Urinary bladder (tissue), 4 donors: ENCODE data around the gene ETV6. TPM values are rescaled to one million over a fixed set of nuclear protein-coding genes. Genes with fewer than 3 reads are reported as not detected.
A peak's percentile ranks its signal among the peaks of the same experiment; 100 is the strongest.

Experiments
- DNase-seq: peaks from one replicate; pipeline ENCODE4 v3.0.0-alpha.2; 2015; ENCODE audit errors: extremely low spot score
- H3K27ac ChIP-seq: one replicate; pipeline ENCODE4 v1.5.1; 2013; ENCODE audit warnings: low read depth, mild to moderate bottlenecking, moderate library complexity
- H3K36me3 ChIP-seq: one replicate; pipeline ENCODE4 v1.6.1; 2013; ENCODE audit warnings: mild to moderate bottlenecking, moderate library complexity; ENCODE audit not compliant: insufficient read depth
- H3K4me1 ChIP-seq: one replicate; pipeline ENCODE4 v1.6.1; 2013; ENCODE audit warnings: mild to moderate bottlenecking, moderate library complexity; ENCODE audit not compliant: insufficient read depth
- H3K4me3 ChIP-seq: one replicate; pipeline ENCODE4 v1.5.1; 2013; ENCODE audit warnings: low read depth, low read length
- WGBS: extraction: QIAGEN DNeasy Blood & Tissue Kit; methylation state at CpG from one replicate; pipeline ENCODE4 v1.1.7; 2013; 5-methylcytosine and 5-hydroxymethylcytosine counted together
- polyA plus RNA-seq: library from polyadenylated mRNA; stranded (reverse); fragments of 200-250 nt; gene quantifications from one replicate; pipeline ENCODE4 v1.2.3, GENCODE V29; 2013
- total RNA-seq: library from RNA; depleted of rRNA; stranded (reverse); fragments of >200 nt; gene quantifications from one replicate; pipeline ENCODE4 v1.2.3, GENCODE V29; 2014
- donor health status: healthy with polysubstance abuse.
- donor health status: healthy.

ETV6 gene
- total and polyA plus RNA-seq, 2 donors: 11.8 to 12.7 TPM

DNA sequence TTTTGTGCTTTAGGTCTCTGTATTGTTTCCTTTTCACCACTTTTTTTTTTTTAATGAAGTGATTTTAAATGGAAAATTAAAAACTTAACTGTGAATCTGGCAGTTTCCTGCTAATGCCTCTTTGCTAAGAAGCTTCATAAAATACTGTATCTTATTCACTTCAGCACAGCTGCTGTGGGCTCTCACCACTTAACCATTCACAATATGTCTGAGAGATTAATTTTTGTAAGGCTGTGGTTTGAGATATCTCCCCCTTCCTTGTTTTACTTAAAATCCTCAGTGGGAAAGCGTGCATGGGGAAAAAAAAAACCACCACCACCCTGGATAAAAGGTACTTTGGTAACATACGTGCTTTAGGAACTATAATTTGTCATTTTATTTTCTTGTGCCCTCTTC lies 115.9 kb downstream of the ETV6 start:
- no peaks in the 10 kb centered on the region for H3K36me3 ChIP-seq
- H3K27ac ChIP-seq: no peak overlapping the region
- WGBS: 37% methylated on average over 2 of the region's 2 CpGs
- DNase-seq: no peak
- no peak overlapping the region for H3K4me3 ChIP-seq
- H3K4me1 ChIP-seq: no peaks in the 10 kb centered on the region

DNA sequence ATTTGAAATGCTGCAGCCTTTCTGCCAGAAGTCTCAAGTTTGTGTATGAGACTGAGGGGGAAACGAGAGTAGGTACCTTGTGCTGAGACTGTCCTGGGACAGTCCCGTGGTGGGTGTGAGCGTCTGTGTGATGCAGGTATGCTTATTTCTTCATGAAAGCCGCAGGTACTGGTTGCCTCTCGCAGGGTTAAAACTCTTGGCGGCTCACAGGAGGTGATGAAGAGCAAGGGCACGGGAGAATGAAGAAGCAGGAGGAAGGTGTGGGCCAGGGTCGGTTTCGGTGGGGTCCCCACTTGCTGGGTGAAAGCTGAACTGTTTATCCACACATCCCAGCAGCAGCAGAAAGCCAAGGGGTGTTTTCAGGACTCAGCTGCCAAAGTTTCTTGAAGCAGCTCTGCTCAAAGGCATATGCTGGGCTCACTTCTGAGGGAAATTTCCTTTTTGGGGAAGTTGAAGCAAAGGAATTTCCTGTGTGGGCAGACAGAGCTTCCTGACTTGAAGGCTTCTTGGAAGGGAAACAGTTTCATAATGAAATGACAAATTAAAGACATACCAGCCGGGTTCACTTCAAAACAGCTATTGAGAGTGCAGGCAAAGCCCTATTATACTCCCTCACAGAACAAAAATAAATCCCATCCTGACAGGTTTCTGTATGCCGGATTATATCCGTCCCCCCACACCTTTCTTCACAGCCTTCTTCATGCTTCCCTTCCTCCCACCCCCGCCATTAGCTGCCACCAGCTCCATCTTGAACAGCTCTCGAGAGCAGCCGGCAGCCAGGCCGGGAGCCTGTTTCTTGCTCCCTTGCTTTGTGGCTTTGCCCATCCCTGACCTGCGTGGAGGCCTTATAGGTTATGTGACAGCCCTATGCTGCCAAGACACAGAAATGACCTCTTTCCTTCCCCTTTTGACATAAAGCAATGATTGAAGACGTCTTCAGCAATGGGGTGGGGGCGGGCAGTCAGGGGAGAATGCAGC lies 116.6 kb downstream of the ETV6 start:
- Histone ChIP-seq H3K36me3 (no peaks in the 10 kb centered on the region), H3K4me1 (no peaks in the 10 kb centered on the region), H3K4me3 (no peak overlapping the region), H3K27ac (no peak overlapping the region)
- 26% methylated on average over 19 of the region's 19 CpGs for WGBS
- DNase-seq: peak; percentile 51

DNA sequence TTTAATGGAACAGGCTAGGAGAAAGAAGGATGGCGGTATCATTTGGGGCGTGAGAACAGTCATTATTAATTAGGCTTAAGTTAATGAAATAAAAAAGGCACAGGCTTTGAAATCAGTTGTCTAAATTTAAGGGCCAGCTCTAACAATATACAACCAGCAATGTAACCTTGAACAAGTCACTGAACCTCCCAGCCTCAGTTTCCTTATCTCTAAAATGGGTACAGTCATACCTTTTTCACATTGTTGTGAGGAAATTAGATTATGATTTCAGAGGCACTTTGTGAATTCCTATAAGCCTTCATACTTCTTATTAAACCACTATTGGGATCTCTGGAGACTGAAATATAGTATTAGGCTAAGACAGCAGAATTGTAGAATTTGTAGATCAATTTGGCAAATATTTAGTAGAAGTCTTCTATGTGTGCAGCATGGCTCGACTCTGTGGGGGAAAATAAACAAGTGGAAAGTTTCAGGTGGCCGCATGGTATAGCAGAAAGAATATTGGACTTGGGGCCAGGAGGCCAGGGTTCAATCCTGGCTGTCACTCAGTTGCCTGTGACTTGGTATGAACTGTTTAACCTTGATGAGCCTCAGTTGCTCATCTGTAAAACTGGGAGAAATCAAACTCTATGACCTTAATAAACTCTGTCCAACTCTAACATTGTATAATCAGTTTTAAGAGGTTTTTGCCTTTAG lies 117.7 kb downstream of the ETV6 start:
- no peaks in the 10 kb centered on the region for H3K36me3 ChIP-seq
- H3K27ac ChIP-seq: no peak overlapping the region
- H3K4me1 ChIP-seq: no peaks in the 10 kb centered on the region
- DNase-seq: no peak
- 93% methylated on average over 4 of the region's 4 CpGs for WGBS
- H3K4me3 ChIP-seq: no peak overlapping the region

DNA sequence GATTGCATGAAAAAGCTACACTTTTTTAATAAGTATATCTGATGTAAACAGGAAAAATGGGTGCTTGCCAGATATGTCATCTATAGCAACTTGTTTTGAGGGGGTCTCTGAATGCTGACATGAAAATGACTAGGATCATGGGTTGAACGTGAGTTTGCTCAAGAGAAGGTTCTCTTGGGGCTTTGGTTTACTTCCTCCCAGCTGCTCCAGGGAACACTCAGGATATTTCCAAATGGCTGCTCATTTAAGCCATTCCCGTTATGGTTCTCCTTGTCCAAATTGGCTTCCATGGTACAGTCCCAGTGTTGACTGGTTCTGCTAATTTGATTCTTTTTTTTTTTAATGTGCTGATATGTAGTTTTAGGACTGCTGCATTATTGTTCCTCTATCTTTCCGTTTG lies 118.3 kb downstream of the ETV6 start:
- no peak overlapping the region for H3K27ac ChIP-seq

DNA sequence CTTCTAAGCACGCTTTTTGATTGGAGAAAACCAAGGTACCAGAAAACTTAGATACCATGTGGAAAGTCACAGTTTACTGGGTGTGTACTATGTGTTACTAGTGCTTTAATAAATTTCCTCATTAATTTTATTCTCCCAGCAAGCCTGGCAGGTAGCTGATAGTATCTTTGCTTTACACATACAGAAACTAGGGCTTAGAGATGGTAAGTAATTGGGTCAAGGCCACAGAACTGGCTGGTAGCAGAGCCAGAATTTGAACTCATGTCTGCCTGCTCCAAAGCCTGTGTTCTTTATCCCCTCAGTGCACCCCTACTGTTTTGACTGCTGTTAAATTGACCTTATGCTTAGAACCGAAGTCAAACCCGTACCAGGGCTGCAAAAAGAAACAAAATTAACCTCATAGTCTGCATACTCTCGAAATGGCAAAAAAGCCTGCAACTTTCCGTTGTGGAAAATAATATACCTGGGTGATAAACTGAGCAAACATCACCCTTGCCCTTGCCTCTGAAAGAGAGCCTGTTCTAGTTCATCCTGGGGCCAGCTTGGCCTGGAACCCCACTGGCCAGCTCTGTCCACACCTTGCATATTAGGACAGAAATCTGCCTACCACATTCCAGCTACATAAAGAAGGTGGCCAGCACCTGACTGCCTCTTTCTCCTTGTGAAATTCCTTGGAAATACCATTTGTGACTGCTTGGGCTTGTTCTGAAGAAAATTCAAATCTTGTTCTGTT lies 118.9 kb downstream of the ETV6 start:
- Histone ChIP-seq H3K4me3 (no peak overlapping the region), H3K4me1 (no peaks in the 10 kb centered on the region), H3K36me3 (no peaks in the 10 kb centered on the region), H3K27ac (no peak overlapping the region)
- 85% methylated on average over 5 of the region's 5 CpGs for WGBS
- no peak for DNase-seq

More for the DNA sequence above, 118.3 kb downstream of the ETV6 start:
- no peak for DNase-seq
- no peaks in the 10 kb centered on the region for H3K4me1 ChIP-seq
- no peaks in the 10 kb centered on the region for H3K36me3 ChIP-seq
- H3K4me3 ChIP-seq: no peak overlapping the region
- 77% methylated on average over 3 of the region's 3 CpGs for WGBS

DNA sequence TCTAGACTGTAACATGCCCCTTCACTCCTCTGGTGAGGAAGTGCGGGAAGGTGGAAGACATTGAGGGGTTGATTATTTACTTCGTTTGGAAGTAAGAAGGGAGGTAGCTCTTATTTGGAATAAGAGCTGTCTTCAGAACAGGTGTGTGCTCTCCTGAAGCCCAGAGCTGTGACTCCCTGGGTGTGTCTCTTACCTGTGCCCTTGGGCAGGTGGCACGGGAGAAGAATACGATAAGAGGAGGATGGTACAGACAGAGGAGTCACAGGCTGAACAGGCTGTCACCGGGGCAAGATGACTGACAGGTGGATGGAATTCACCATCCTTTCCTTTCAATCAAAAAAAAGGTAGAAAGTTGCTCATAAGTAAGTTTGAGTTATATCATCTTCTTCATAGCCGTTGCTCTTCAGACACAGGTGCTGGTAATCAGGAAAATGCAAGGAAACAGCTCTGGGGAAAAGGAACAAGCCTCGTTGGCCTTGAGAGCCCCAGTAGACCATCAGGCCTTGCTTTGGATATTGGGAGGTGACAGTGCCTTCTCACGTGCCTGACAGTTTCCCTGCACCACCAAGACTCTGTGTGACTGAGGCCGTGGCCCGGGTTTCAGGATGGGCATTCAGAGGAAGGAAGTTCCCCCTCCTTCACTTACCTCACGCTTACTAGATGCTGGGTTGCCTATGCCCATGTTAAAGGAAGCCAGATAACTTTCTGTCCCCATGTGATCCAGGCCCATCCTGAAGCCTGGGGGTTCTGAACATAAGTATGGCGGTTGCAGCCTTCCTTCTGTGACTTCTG lies 120.4 kb downstream of the ETV6 start:
- 86% methylated on average over 12 of the region's 12 CpGs for WGBS
- H3K36me3 ChIP-seq: no peaks in the 10 kb centered on the region
- H3K27ac ChIP-seq: no peak overlapping the region
- no peaks in the 10 kb centered on the region for H3K4me1 ChIP-seq
- no peak overlapping the region for H3K4me3 ChIP-seq
- DNase-seq: no peak

DNA sequence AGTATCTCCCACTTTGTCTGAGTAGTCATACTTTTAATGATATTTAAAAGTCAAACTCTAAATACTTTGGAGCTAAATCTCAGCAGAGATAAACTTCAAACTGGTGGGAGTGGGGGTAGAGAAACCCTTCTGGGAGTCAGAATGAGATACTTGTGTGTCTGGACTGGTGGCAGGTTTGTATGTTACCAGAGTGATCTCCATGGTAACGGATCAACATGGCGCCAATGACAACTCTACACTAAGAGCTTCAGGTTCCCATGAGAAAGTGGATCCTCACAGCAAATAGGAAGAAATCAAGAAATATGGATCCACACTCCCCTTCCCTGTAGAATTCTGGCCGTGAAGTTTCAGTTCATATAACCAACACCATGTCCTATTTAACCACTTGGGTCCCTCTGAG lies 121.9 kb downstream of the ETV6 start:
- H3K27ac ChIP-seq: no peak overlapping the region
- H3K36me3 ChIP-seq: no peaks in the 10 kb centered on the region

DNA sequence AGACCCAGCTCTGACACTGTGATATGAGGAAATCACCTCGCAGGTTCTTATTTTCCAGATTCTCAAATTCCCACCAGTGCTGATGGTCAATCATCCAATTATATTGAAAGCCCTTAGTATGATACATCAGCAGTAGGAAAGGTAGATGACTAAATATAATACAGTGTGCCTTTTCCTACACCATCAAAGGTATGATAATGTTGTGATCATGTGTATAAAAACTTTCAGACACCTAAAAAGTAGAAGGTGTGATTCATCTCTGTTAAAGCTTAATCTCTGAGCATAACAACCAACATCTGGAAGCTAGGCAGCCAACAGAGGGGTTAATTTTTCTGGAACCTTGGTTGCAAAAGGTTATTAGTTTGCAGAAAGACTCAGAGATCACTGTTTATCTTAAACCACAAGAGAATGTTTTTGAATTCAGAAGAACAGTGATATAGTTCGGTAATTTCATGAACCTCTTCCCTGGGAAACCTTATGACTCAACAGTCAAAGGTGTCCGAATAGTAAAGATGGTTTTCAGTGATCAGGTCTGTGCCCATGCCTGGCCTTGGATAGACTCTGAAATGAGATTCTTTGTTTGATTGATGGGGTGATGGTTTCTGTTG lies 122.5 kb downstream of the ETV6 start:
- Histone ChIP-seq H3K4me1 (no peaks in the 10 kb centered on the region), H3K36me3 (no peaks in the 10 kb centered on the region), H3K27ac (no peak overlapping the region), H3K4me3 (no peak overlapping the region)
- 64% methylated on average over 3 of the region's 3 CpGs for WGBS
- no peak for DNase-seq

More for the DNA sequence above, 121.9 kb downstream of the ETV6 start:
- 60% methylated on average over 3 of the region's 3 CpGs for WGBS
- DNase-seq: no peak
- Histone ChIP-seq H3K4me1 (no peaks in the 10 kb centered on the region), H3K4me3 (no peak overlapping the region)

DNA sequence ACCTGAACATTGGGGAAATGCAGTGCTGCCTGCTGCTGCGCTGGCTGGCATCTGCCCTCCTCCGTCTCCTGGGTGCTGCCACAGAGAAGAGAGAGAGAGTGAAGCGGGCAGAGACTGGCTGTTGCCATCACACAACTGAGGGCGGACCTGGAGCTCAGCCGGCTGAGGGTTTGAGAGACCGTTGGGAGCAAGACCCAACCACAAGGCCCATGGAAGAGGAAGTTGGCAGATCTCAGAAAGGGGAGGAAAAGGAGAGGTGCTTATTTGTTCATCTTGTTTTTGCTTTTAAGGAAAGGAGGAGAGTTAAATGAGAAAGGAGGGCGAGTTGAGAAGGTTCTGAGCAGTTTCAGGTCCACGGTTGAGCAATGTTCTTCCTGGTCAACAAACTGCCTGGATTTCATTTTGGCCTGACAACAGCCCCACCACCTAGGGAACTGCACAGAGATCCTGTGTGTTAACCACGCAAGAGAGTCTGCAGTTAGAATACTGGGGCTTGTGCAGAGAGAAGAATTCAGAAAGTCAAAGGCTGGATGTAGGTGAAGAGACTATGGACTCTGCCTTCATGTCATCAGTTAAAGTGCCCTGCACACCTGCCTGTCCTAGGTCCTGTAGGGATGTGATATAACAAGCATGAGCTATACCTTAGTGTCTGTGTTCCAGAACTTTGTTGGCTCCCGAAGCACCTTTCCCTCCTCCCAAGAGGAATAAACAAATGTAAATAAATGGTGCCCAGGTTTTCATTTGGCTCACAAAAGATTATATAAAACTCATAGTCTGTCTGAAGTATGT lies 124.6 kb downstream of the ETV6 start:
- no peak for DNase-seq
- no peak overlapping the region for H3K27ac ChIP-seq
- H3K36me3 ChIP-seq: no peaks in the 10 kb centered on the region

DNA sequence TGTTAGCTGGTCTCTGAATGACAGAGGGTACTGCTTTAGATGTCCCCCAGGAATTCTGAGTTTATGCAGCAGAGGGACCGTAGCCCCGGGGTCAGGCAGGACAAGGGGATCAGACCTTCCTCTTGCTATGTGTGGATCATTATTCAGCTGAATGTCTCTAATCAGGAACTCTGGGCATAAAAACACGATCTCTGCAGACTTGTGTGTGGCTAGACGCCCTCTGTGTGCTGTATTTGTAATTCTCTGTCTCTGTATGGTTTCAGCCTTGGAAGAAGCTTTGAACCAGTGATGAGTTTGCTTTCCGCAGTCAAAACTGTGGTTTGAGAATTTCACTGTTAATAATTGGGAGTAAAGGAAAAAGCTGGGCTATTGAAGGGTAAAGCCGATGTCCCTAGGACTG lies 125.3 kb downstream of the ETV6 start:
- Histone ChIP-seq H3K4me1 (no peaks in the 10 kb centered on the region), H3K27ac (no peak overlapping the region), H3K4me3 (no peak overlapping the region), H3K36me3 (no peaks in the 10 kb centered on the region)
- no peak for DNase-seq
- WGBS: 60% methylated on average over 6 of the region's 6 CpGs

More for the DNA sequence above, 124.6 kb downstream of the ETV6 start:
- 80% methylated on average over 10 of the region's 10 CpGs for WGBS
- no peaks in the 10 kb centered on the region for H3K4me1 ChIP-seq
- H3K4me3 ChIP-seq: no peak overlapping the region

DNA sequence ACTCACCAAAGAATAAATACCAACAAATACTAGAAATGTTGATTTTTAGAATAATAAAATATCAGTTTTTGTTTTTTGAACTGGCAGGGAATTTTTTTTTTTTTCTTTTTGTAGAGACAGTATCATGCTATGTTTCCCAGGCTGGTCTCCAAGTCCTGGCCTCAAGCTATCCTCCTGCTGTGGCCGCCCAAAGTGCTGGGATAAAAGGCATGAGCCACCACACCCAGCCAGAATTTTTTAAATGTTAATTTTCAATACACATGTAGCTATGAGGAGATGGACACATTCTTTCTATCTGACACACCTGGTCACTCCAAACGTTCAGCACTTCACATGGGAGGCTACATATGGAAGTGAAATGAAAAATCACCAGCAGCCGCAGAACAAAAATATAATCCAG lies 126.8 kb downstream of the ETV6 start:
- 79% methylated on average over 3 of the region's 3 CpGs for WGBS
- no peak for DNase-seq
- Histone ChIP-seq H3K27ac (no peak overlapping the region), H3K4me3 (no peak overlapping the region), H3K4me1 (no peaks in the 10 kb centered on the region), H3K36me3 (no peaks in the 10 kb centered on the region)

DNA sequence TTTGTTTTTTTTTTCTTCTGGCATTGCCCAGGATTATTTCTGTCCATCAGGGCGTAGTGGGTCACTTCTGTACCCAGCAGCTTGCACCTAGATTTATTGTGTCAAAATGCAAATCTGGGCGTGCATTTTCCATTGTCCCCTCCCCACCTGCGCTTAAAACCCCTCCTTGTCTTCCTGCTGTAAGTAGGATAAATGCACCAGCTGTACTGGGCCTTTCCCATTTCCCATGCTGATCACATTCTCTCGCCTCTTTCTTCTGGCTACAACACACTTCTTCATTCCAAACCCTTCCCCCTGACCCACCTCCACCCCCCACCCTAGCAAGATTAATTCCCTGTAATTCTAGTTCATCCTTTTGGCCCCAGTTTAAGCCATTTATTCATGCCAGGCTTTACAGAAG lies 128.0 kb downstream of the ETV6 start:
- Histone ChIP-seq H3K4me3 (no peak overlapping the region), H3K4me1 (no peaks in the 10 kb centered on the region), H3K36me3 (no peaks in the 10 kb centered on the region), H3K27ac (no peak overlapping the region)
- 94% methylated on average over 4 of the region's 4 CpGs for whole genome bisulfite sequencing
- DNase-seq: no peak
